ENCODE results near the gene C19orf38. TPM values are rescaled to one million over a fixed set of nuclear protein-coding genes. Genes with fewer than 3 reads are reported as not detected.

C19orf38 gene
- total and polyA plus RNA-seq, 2 experiments from 2014 or later, result 0.33 to 0.64 TPM

DNA sequence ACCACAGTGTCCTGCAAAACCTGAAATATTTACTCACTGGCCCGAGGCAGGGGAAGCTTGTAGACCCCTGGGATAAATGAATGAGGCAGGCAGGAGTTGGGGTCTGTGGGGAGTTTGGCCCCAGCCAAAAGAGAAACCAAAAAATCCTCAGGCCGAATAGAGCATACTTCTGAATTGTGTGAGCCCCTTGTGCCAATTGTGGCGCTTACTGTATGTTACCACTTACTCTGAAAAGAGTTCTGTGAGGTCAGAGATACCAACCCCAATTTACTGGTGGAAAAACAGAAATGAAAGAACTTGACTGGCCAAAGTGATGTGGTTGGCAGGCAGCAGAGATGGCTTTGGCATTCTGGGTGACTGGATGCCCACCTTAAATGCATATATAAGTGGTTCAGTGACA, 30.0 kb downstream of the C19orf38 start:
- Histone ChIP-seq H3K4me3 (no peak overlapping the region), H3K36me3 (no peaks in the 10 kb centered on the region), H3K27me3 (no peaks in the 10 kb centered on the region), H3K27ac (peak overlapping the region; percentile 52), H3K4me1 (ENCODE audit: low read depth) (peaks cover 35% of the 10 kb centered on the region), H3K9me3 (ENCODE audit: low read depth) (no peaks in the 10 kb centered on the region)
- DNase-seq (ENCODE audit: low read depth in 1 of 2, low spot score in 1 of 2), result no peak
- TF ChIP-seq CTCF (IDR thresholded peaks at IDR 0.05; ENCODE audit: low read depth, low read length), result no peak

- TF ChIP-seq CTCF (IDR thresholded peaks at IDR 0.05; ENCODE audit: low read depth, low read length), result no peak
- peak in 1 of 2 donors; percentile 64 for DNase-seq (ENCODE audit: low read depth in 1 of 2, low spot score in 1 of 2)
- no peaks in the 10 kb centered on the region for H3K9me3 ChIP-seq (ENCODE audit: low read depth)
- no peaks in the 10 kb centered on the region for H3K27me3 ChIP-seq
- peaks cover 49% of the 10 kb centered on the region for H3K4me1 ChIP-seq (ENCODE audit: low read depth)
- H3K27ac ChIP-seq, result peak overlapping the region; percentile 93
- H3K36me3 ChIP-seq, result no peaks in the 10 kb centered on the region
- no peak overlapping the region for H3K4me3 ChIP-seq
These were observed 33.3 kb downstream of the C19orf38 start for GRCh38 chr19:10881403-10882107.

DNA sequence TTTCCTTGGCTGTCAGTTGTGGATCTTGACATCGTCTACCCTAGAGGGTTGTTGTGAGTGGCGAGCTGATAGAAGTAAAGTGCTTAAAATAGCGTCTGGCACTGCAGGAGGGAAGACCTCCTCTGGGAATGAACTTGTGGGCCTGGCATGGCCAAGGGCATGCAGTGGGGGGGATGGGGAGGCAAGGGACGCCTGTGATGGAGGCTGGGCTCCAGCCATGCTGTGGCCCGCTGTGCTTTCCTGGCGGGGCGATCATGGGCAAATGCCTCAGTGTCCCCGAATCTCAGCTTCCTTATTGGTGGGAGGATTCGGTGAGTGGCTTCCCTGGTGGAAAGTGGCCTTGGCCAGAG, 33.9 kb downstream of the C19orf38 start:
- H3K27me3 ChIP-seq, result no peaks in the 10 kb centered on the region
- peaks cover 49% of the 10 kb centered on the region for H3K4me1 ChIP-seq (ENCODE audit: low read depth)
- no peaks in the 10 kb centered on the region for H3K9me3 ChIP-seq (ENCODE audit: low read depth)
- DNase-seq (ENCODE audit: low read depth in 1 of 2, low spot score in 1 of 2), result peak in 1 of 2 donors; percentile 42
- peak overlapping the region; percentile 93 for H3K27ac ChIP-seq
- H3K4me3 ChIP-seq, result no peak overlapping the region
- no peak for TF ChIP-seq CTCF (IDR thresholded peaks at IDR 0.05; ENCODE audit: low read depth, low read length)
- H3K36me3 ChIP-seq, result no peaks in the 10 kb centered on the region

DNA sequence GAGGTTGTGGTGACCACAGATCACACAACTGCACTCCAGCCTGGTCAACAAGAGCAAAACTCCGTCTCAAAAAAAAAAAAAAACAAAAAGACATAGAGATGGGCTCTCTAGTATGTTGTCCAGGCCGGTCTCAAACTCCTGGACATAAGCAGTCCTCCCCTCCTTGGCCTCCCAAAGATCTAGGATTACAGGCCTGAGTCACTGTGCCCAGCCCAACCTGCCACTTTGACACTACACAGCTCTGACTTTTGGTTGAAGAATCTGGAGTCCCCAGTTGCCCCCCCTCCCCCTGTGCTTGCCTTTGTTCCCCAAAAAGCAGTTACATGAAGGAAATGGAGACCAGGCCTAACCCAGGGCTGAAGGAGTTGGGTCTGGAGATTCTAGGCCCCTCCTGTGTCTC, 36.1 kb downstream of the C19orf38 start:
- Histone ChIP-seq H3K27me3 (no peaks in the 10 kb centered on the region), H3K36me3 (no peaks in the 10 kb centered on the region), H3K27ac (peak overlapping the region; percentile 65), H3K4me1 (ENCODE audit: low read depth) (peaks cover 66% of the 10 kb centered on the region), H3K9me3 (ENCODE audit: low read depth) (no peaks in the 10 kb centered on the region), H3K4me3 (no peak overlapping the region)
- DNase-seq (ENCODE audit: low read depth in 1 of 2, low spot score in 1 of 2), result peak; percentile 46 to 50
- TF ChIP-seq CTCF (IDR thresholded peaks at IDR 0.05; ENCODE audit: low read depth, low read length), result no peak

- no peak for DNase-seq (ENCODE audit: low read depth in 1 of 2, low spot score in 1 of 2)
- peaks cover 58% of the 10 kb centered on the region for H3K4me1 ChIP-seq (ENCODE audit: low read depth)
- no peak overlapping the region for H3K4me3 ChIP-seq
- H3K27me3 ChIP-seq, result no peaks in the 10 kb centered on the region
- TF ChIP-seq CTCF (IDR thresholded peaks at IDR 0.05; ENCODE audit: low read depth, low read length), result no peak
- H3K36me3 ChIP-seq, result no peaks in the 10 kb centered on the region
- no peaks in the 10 kb centered on the region for H3K9me3 ChIP-seq (ENCODE audit: low read depth)
- peak overlapping the region; percentile 65 for H3K27ac ChIP-seq
These were observed 37.3 kb downstream of the C19orf38 start for GRCh38 chr19:10885201-10886169.

Measured in cardiac muscle cell (in vitro differentiated cells and primary cell).